ENCODE data around the gene LUC7L3. TPM values are rescaled to one million over a fixed set of nuclear protein-coding genes. Genes with fewer than 3 reads are reported as not detected.
A peak's percentile ranks its signal among the peaks of the same experiment; 100 is the strongest.

Gene LUC7L3
- total RNA-seq, 4 donors from 2014 or later: 18.0 to 95.2 (median 31.5) TPM

GRCh38 chr17:50793007-50793406 lies 73.6 kb downstream of the LUC7L3 start:
- Histone ChIP-seq H3K27ac (no peak overlapping the region), H3K36me3 (no peaks in the 10 kb centered on the region), H3K27me3 (no peaks in the 10 kb centered on the region), H3K4me3 (no peak overlapping the region), H3K4me1 (peaks cover 0 to 14% (median 0%) of the 10 kb centered on the region in 3 donors), H3K9me3 (no peaks in the 10 kb centered on the region)
- TF ChIP-seq CTCF (IDR thresholded peaks at IDR 0.05): no peak
- TF ChIP-seq POLR2A (IDR thresholded peaks at IDR 0.05): no peak
- DNase-seq: no peak
- intact Hi-C loops (cut with DNase I): no loop called here
- WGBS, 2 donors: 92 to 100% methylated on average over 6 to 7 of the region's 8 CpGs

GRCh38 chr17:50794361-50794760 lies 75.0 kb downstream of the LUC7L3 start:
- no peak overlapping the region for H3K27ac ChIP-seq
- intact Hi-C loops (cut with DNase I): no loop called here
- TF ChIP-seq POLR2A (IDR thresholded peaks at IDR 0.05) (no peak), CTCF (IDR thresholded peaks at IDR 0.05) (no peak)
- H3K9me3 ChIP-seq: no peaks in the 10 kb centered on the region
- WGBS, 2 donors: 94% methylated on average over 6 of the region's 6 CpGs
- DNase-seq: no peak
- H3K4me1 ChIP-seq: peaks cover 6 to 26% (median 8%) of the 10 kb centered on the region in 3 donors
- H3K36me3 ChIP-seq: no peaks in the 10 kb centered on the region
- no peaks in the 10 kb centered on the region for H3K27me3 ChIP-seq
- no peak overlapping the region for H3K4me3 ChIP-seq

- DNase-seq: no peak
- no peak for TF ChIP-seq POLR2A (IDR thresholded peaks at IDR 0.05)
- H3K27me3 ChIP-seq: no peaks in the 10 kb centered on the region
- WGBS, 2 donors: 24 to 42% methylated on average over 3 to 8 of the region's 11 CpGs
- no peaks in the 10 kb centered on the region for H3K9me3 ChIP-seq
- H3K4me3 ChIP-seq: no peak overlapping the region
- peaks cover 11 to 48% (median 15%) of the 10 kb centered on the region in 3 donors for H3K4me1 ChIP-seq
- no peaks in the 10 kb centered on the region for H3K36me3 ChIP-seq
- intact Hi-C loops (cut with DNase I): no loop called here
- peak overlapping the region in 2 of 4 donors; percentile 11 to 19 for H3K27ac ChIP-seq
Observed at GRCh38 chr17:50797135-50797810, 77.9 kb downstream of the LUC7L3 start.

- intact Hi-C loops (cut with DNase I): no loop called here
- TF ChIP-seq CTCF (IDR thresholded peaks at IDR 0.05): no peak
- no peak for TF ChIP-seq POLR2A (IDR thresholded peaks at IDR 0.05)
- DNase-seq: no peak
- H3K27me3 ChIP-seq: no peaks in the 10 kb centered on the region
- H3K4me1 ChIP-seq: peaks cover 11 to 58% (median 17%) of the 10 kb centered on the region in 3 donors
- H3K9me3 ChIP-seq: no peaks in the 10 kb centered on the region
- H3K4me3 ChIP-seq: no peak overlapping the region
- H3K27ac ChIP-seq: peak overlapping the region; percentile 69 to 82 (median 76)
- no peaks in the 10 kb centered on the region for H3K36me3 ChIP-seq
- WGBS, 2 donors: 73 to 76% methylated on average over 15 to 17 of the region's 19 CpGs
Observed at GRCh38 chr17:50798424-50799288, 79.3 kb downstream of the LUC7L3 start.

GRCh38 chr17:50799582-50799981 lies 80.2 kb downstream of the LUC7L3 start:
- Histone ChIP-seq H3K27ac (peak overlapping the region in 3 of 4 donors; percentile 30 to 82 (median 61)), H3K36me3 (no peaks in the 10 kb centered on the region), H3K4me1 (peaks cover 11 to 64% (median 17%) of the 10 kb centered on the region in 3 donors), H3K9me3 (no peaks in the 10 kb centered on the region), H3K4me3 (no peak overlapping the region), H3K27me3 (no peaks in the 10 kb centered on the region)
- TF ChIP-seq POLR2A (IDR thresholded peaks at IDR 0.05) (no peak), CTCF (IDR thresholded peaks at IDR 0.05) (no peak)
- 91% methylated on average over 4 of the region's 9 CpGs; no CpG with 5 or more reads in 1 of the 2 donors for WGBS, 2 donors
- no peak for DNase-seq
- intact Hi-C loops (cut with DNase I): no loop called here
